Right lobe of liver (tissue), 6 donors: Measurements from ENCODE around the gene RERE. TPM values are rescaled to one million over a fixed set of nuclear protein-coding genes. Genes with fewer than 3 reads are reported as not detected.

Experiments used
- ATAC-seq, 4 donors: fragments of 200-7000 bp; cut with Tn5 transposase; one replicate each; pipeline ENCODE4 v1.9.1; 2020; ENCODE audit warnings: mild to moderate bottlenecking in 4 of 4, moderate library complexity in 4 of 4
- DNase-seq, 3 donors: peaks; one replicate each; pipeline ENCODE4 v3.0.0-alpha.2; 2020
- H3K27ac ChIP-seq, 3 donors: fragments of 200-600 bp; one replicate each; pipeline ENCODE4 v1.8.0; 2022
- H3K27me3 ChIP-seq, 2 donors: fragments of 200-600 bp; one replicate each; pipeline ENCODE4 v1.8.0; 2022
- H3K36me3 ChIP-seq, 4 donors: fragments of 200-600 bp; sonication (generic) in 1 of 4; one replicate each; pipeline versions ENCODE4 v1.5.1 to v1.8.0; 2017 to 2022; ENCODE audit warnings: control low read depth in 1 of 4
- H3K4me1 ChIP-seq, 4 donors: fragments of 200-600 bp; sonication (generic) in 1 of 4; one replicate each; pipeline versions ENCODE4 v1.5.1 to v1.8.0; 2017 to 2022; ENCODE audit warnings: control low read depth in 1 of 4
- H3K4me3 ChIP-seq, 3 donors: fragments of 200-600 bp; one replicate each; pipeline ENCODE4 v1.8.0; 2022
- H3K9me3 ChIP-seq, 4 donors: fragments of 200-600 bp; sonication (generic) in 1 of 4; one replicate each; pipeline versions ENCODE4 v1.5.1 to v1.8.0; 2017 to 2022; ENCODE audit warnings: control low read depth in 1 of 4
- POLR2A ChIP-seq: fragments of 450-650 bp; IDR thresholded peaks from one replicate; pipeline ENCODE4 v1.6.1; 2017; ENCODE audit warnings: antibody characterized with exemption, mild to moderate bottlenecking
- WGBS: methylation state at CpG from one replicate; pipeline ENCODE4 v1.1.6; 2018; ENCODE audit warnings: low coverage, low lambda C conversion rate; ENCODE audit not compliant: insufficient coverage; ENCODE audit errors: missing lambda C conversion rate; 5-methylcytosine and 5-hydroxymethylcytosine counted together
- intact Hi-C, 2 donors: fragments of 100-400 bp; cut with DNase I; formaldehyde crosslinking; loops; one replicate each; pipeline versions ENCODE4 v1.11.2 to v1.14.1; 2022
- total RNA-seq, 6 experiments: library from RNA; depleted of rRNA in 2 of 6; stranded (reverse); fragments of >200 nt in 2 of 6; fragmentation: NEBNext Ultra II Directional in 3 of 6; extraction: Animal tissue kit (Norgen Biotek cat#: 25700) in 3 of 6; gene quantifications; one replicate each; pipeline versions ENCODE4 v1.1.0 to v1.2.4, GENCODE V29; 2016 to 2023
- TF ChIP-seq, protein P1 (sequence below), 4 donors: fragments of 200-600 bp in 3 of 4; fragments of 450-650 bp in 1 of 4; IDR thresholded peaks; one replicate each; pipeline versions ENCODE4 v1.5.1 to v1.8.0; 2016 to 2022; ENCODE audit warnings: antibody characterized with exemption in 4 of 4, mild to moderate bottlenecking in 2 of 4
- donor health status: DM: no; HTN: yes; CAD: no.
- donor health status: DM: no; HTN: no; CAD: no.
- donor health status: DM: no; HTN: no; CAD: no.
- donor health status: DM: no; HTN: yes; CAD: no.
- donor health status: DM: no; HTN: yes; CAD: no.

The RERE gene
- total RNA-seq, 6 experiments from 2014 or later: 17.5 to 38.4 (median 25.0) TPM

DNA sequence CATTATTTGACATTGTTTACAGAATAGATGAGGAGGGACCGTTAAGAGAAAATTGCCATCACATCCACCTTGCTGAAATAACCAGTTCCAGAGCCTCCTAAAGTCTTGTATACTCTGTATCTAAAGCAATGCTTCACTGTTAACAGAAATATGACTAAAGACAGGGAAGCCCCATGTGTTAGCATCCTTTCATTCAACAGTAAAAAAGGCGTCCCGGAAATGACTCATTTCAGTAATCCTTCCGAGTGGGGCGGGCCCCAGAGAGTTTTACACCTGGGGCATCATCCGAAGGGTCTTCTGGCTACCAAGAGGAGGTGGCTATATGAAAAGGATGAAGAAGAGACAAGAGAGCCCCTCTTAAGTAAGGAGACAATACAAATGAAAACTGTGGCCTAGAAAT, 272.4 kb downstream of the RERE start:
- no peak for TF ChIP-seq POLR2A
- TF ChIP-seq, protein P1, sequence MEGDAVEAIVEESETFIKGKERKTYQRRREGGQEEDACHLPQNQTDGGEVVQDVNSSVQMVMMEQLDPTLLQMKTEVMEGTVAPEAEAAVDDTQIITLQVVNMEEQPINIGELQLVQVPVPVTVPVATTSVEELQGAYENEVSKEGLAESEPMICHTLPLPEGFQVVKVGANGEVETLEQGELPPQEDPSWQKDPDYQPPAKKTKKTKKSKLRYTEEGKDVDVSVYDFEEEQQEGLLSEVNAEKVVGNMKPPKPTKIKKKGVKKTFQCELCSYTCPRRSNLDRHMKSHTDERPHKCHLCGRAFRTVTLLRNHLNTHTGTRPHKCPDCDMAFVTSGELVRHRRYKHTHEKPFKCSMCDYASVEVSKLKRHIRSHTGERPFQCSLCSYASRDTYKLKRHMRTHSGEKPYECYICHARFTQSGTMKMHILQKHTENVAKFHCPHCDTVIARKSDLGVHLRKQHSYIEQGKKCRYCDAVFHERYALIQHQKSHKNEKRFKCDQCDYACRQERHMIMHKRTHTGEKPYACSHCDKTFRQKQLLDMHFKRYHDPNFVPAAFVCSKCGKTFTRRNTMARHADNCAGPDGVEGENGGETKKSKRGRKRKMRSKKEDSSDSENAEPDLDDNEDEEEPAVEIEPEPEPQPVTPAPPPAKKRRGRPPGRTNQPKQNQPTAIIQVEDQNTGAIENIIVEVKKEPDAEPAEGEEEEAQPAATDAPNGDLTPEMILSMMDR (IDR thresholded peaks at IDR 0.05): no peak
- WGBS: 61% methylated on average over 6 of the region's 6 CpGs
- Histone ChIP-seq H3K27ac (no peak overlapping the region), H3K9me3 (no peaks in the 10 kb centered on the region), H3K36me3 (no peaks in the 10 kb centered on the region), H3K27me3 (no peaks in the 10 kb centered on the region), H3K4me3 (no peak overlapping the region), H3K4me1 (no peaks in the 10 kb centered on the region)
- ATAC-seq: no peak
- no peak for DNase-seq
- intact Hi-C loops: no loop called here

DNA sequence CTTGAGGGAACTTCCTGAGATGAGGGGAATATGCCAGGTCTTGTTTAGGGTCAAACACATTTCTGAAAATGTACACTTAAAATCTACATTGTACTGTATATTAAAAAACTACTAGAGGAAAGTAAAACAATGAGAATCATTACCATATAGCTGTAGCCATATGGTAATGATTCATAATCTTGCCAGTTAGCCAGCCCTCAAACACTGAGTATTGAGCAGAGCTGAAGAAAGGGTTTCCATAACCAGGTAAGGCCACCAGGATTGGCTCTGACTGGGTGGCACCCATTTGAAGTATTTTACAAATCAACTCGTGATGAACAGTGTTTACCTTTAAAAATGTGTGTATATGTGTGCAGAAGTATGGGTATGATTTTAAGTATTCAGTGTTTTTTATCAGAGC, 272.8 kb downstream of the RERE start:
- intact Hi-C loops: no loop called here
- Histone ChIP-seq H3K27ac (no peak overlapping the region), H3K4me3 (no peak overlapping the region), H3K9me3 (no peaks in the 10 kb centered on the region), H3K36me3 (no peaks in the 10 kb centered on the region), H3K4me1 (no peaks in the 10 kb centered on the region), H3K27me3 (no peaks in the 10 kb centered on the region)
- no CpG with 5 or more reads among the region's 1 CpG for WGBS
- DNase-seq (no peak), ATAC-seq (no peak)
- TF ChIP-seq POLR2A: no peak
- TF ChIP-seq, protein P1 (IDR thresholded peaks at IDR 0.05): no peak

DNA sequence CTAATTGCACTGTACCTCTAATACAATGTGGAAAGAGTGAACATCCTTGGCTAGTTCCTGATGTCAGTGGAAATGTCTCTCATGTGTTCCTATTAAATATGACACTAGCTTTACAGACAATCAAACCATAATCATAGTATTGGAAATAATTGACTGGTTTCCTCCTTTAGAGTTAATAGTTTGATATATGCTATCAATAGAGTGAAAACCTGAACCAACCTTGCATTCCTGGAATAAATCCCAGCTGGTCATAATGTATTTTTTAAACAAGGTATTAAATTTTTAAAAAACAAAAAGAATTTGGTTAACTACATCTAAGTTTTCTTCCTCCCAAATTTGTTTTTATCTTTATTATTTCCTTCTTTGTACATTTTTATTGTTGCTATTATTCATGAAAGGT, 273.5 kb downstream of the RERE start:
- H3K4me3 ChIP-seq: no peak overlapping the region
- ATAC-seq: no peak
- H3K9me3 ChIP-seq: no peaks in the 10 kb centered on the region
- intact Hi-C loops: no loop called here
- no peaks in the 10 kb centered on the region for H3K4me1 ChIP-seq
- H3K36me3 ChIP-seq: no peaks in the 10 kb centered on the region
- no peak for TF ChIP-seq POLR2A
- TF ChIP-seq, protein P1 (IDR thresholded peaks at IDR 0.05): no peak
- no peaks in the 10 kb centered on the region for H3K27me3 ChIP-seq
- H3K27ac ChIP-seq: no peak overlapping the region
- no peak for DNase-seq

- TF ChIP-seq, protein P1 (IDR thresholded peaks at IDR 0.05): no peak
- no peak for TF ChIP-seq POLR2A
- H3K9me3 ChIP-seq: no peaks in the 10 kb centered on the region
- H3K4me3 ChIP-seq: no peak overlapping the region
- ATAC-seq: peak; percentile 33 to 58 (median 48)
- intact Hi-C loops: no loop called here
- 61% methylated on average over 8 of the region's 8 CpGs for WGBS
- no peaks in the 10 kb centered on the region for H3K36me3 ChIP-seq
- DNase-seq: no peak
- no peaks in the 10 kb centered on the region for H3K4me1 ChIP-seq
- no peaks in the 10 kb centered on the region for H3K27me3 ChIP-seq
- no peak overlapping the region for H3K27ac ChIP-seq
Measured at GRCh38 chr1:8541961-8542521, 275.4 kb downstream of the RERE start.

DNA sequence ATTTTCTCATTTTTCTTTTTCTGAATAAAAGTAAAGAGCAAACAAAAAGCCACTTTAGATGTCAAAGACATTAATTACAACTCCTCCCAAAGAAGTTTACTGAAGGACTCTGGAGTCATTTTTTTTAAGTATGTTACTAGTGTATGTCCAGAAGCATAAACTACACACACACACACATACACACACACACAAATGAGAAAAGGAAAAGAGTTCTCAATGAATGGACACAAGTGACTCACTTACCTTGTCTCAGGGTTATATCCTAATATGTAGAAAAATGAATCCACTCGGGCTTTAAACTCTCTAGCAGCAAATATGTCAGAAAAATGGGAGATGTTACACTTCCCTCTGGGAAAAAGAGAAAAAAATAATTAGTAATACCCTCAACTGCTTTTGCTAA, 276.5 kb downstream of the RERE start:
- no peak overlapping the region for H3K27ac ChIP-seq
- no peak for TF ChIP-seq POLR2A
- TF ChIP-seq, protein P1 (IDR thresholded peaks at IDR 0.05): no peak
- intact Hi-C loops: no loop called here
- no peaks in the 10 kb centered on the region for H3K9me3 ChIP-seq
- H3K4me3 ChIP-seq: no peak overlapping the region
- WGBS: 78% methylated on average over 1 of the region's 1 CpG
- ATAC-seq (no peak), DNase-seq (no peak)
- H3K4me1 ChIP-seq: no peaks in the 10 kb centered on the region
- H3K36me3 ChIP-seq: no peaks in the 10 kb centered on the region
- no peaks in the 10 kb centered on the region for H3K27me3 ChIP-seq
